DOHH2 (cell line): ENCODE results near the gene HTR2A.

Experiments used
- EZH2phosphoT487 ChIP-seq: fragments of 200-600 bp; sonication (generic); IDR thresholded peaks from 2 replicates; pipeline ENCODE4 v1.6.1; 2017; ENCODE audit warnings: borderline replicate concordance, mild to moderate bottlenecking, antibody characterized with exemption, low read length, moderate library complexity, mixed read lengths
- TF ChIP-seq, protein P1 (sequence below): fragments of 200-600 bp; sonication (generic); IDR thresholded peaks from one replicate; pipeline ENCODE4 v1.5.1; 2014; ENCODE audit warnings: antibody characterized with exemption, mild to moderate bottlenecking, low read depth, low read length; ENCODE audit not compliant: poor library complexity, severe bottlenecking

DNA sequence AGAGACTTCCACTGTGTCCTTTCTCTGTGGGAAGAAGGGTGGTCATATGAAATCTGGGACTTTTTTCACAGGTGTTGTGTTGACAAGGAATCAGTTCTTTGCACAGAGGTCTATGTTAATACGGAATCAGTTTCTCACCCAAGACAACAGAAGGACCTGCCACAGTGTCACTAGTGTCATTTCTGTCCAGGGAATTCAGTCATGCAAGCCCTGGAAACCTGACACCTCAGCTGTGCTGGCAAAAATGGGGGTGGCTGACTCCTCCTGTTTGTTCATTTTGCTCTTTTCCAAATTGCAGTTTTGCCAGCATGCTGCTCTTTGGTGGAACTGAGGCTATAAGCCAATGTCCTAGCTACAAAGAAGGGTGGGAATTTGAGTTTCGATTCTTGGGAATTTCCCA is 50.1 kb downstream of the HTR2A start:
- TF ChIP-seq, protein P1, sequence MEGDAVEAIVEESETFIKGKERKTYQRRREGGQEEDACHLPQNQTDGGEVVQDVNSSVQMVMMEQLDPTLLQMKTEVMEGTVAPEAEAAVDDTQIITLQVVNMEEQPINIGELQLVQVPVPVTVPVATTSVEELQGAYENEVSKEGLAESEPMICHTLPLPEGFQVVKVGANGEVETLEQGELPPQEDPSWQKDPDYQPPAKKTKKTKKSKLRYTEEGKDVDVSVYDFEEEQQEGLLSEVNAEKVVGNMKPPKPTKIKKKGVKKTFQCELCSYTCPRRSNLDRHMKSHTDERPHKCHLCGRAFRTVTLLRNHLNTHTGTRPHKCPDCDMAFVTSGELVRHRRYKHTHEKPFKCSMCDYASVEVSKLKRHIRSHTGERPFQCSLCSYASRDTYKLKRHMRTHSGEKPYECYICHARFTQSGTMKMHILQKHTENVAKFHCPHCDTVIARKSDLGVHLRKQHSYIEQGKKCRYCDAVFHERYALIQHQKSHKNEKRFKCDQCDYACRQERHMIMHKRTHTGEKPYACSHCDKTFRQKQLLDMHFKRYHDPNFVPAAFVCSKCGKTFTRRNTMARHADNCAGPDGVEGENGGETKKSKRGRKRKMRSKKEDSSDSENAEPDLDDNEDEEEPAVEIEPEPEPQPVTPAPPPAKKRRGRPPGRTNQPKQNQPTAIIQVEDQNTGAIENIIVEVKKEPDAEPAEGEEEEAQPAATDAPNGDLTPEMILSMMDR: no peak
- no peak for TF ChIP-seq EZH2phosphoT487
